COLO829 (cell line): Measurements from ENCODE around the gene CCNB3.

Source experiments
- DNase-seq: peaks from one replicate; pipeline ENCODE4 v3.0.0; 2012; ENCODE audit warnings: low spot score

Gene CCNB3

GRCh38 chrX:50343917-50344316, 139.4 kb downstream of the CCNB3 start:
- DNase-seq: no peak

DNA sequence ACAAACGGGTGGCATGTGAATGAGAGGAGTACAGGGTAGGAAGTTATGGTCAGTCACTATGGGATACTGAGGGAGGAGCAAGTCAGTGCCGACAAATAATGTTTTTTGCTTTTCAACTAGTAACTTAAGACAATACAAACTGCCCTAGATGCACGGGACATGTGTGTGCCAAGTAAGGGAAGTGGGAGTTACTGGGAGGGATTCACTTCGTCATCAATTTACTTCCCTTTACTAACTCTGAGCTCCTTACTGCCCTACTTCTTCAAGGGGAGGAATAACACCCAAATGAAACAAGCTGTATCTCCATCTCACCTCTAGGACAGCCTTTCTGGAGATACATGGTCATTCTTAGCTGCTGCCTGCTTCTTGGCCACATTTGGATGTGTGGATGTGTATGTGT, 168.4 kb downstream of the CCNB3 start:
- DNase-seq: no peak

DNA sequence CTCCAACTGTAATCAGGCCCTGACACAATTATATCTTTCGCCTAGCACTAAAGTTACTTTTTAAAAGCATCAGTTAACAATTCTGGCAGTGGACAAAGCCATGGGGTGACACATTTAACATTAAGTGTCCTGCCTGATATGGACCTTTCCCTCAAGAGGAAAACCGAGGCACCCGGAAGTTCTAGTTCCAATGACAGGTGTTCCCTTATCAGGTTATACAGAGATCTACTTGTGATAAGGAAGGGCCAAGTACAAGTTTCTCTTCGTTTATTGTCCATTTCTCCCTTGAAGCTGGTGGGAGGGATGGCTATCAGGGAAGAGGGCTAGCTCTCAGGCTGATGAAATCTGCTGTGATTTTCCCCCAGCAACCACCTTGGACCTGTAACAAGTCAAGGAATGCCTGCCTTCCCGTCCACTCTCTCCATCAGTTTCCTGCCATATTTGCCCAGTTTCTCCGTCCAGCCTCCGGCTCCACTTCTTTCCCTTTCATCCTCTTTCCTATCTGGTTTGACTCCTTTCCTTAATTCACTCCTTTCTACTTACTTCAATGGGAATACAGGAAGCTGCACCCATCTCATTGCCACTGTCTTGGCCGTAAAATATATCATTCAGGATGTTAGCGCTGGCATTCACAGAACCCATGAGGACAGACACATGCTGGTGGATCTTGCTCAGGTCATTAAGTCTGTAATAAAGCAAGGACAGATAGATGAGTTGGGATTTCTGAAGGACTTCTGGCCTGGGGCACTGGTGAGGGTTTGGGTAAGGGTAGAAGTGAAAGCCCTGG, 171.1 kb downstream of the CCNB3 start:
- no peak for DNase-seq

DNA sequence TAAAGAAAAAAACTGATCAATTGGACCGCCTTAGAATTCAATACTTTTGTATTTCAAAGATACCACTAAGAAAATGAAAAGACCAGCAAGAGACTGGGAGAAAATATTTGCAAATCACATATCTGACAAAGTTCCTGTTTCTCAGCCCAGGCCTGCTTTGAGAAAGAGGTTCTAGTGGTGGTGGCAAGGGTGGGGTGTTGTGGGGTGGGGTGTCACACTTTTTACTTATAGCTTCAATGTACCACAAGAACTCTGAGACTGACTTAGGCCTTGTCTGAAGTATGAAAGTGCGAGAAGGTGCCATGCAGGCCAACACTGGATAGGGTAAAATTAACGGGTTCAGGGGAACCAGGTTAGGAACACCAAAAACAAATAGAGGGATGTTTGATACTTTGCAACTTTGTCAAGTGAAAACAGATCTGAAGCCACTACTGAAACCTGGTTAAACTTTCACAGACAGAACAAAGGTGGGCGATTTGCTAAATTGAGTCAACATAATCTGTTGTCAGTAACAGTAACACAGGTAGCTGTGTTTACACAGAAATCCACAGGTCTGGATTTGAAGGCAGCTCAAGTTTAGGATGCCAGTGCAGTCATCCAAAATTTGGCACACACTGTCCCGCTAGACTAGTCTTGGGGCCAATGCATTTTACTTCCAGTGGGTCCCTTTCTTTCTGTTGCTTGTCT, 177.3 kb downstream of the CCNB3 start:
- DNase-seq: no peak

DNA sequence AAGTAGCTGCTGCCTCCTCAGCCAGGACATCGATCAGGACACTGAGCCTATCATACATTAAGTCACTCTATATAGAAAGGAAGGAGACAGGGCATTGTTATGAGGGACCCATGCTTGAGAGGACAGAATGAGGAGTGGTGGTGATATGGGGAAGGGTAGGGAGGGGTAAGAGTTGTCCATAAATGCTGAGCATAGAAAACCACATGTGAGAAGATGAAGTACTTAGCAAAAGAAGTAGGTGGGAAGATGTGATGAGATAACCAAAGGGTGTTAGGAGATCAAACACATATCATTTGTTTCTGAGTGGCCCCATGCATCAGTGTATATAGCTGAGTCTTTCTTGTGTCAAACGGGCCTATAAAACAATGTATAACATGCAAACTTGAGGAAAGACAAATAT, 182.0 kb downstream of the CCNB3 start:
- DNase-seq: no peak

DNA sequence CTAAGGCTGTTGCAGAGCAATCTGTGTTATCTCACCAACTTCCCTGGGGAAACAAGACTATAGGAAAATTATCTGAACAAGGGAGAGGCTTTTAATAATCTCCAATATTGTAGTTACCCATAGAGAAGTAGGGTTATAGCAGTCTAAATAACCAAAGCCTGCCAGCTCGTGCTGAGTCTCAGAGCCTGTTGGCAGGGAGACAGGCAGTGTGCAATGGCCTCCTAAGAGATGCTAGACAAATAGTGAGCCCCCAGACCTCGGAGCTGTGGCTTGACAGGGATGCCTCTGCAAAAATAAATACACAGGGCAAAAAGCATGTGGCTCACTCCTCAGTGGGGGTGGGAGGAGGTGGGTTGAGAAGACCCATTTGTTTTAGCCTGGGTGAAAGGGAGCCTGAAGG, 189.3 kb downstream of the CCNB3 start:
- DNase-seq: no peak
